NOMO-1 treated with DMSO at 0.1 percent for 48 hours (cell line): ENCODE measurements around the gene GNL1.

Experiments used
- DNase-seq: peaks from one replicate; lab custom pipeline; 2025; ENCODE audit not compliant: unreplicated experiment; lab: John Stamatoyannopoulos, UW

Gene GNL1

GRCh38 chr6:30570740-30571074, 14.4 kb upstream of the GNL1 start:
- peak; percentile 48 for DNase-seq

- DNase-seq = no peak
Observed at GRCh38 chr6:30570263-30570662, 14.0 kb upstream of the GNL1 start.

- DNase-seq = no peak
Observed at GRCh38 chr6:30568245-30568644, 12.0 kb upstream of the GNL1 start.

- no peak for DNase-seq
Observed at GRCh38 chr6:30565772-30566171, 9.5 kb upstream of the GNL1 start.

- no peak for DNase-seq
Observed at GRCh38 chr6:30564114-30564513, 7.8 kb upstream of the GNL1 start.

GRCh38 chr6:30562470-30563425, 6.5 kb upstream of the GNL1 start:
- no peak for DNase-seq

GRCh38 chr6:30560930-30561329, 4.6 kb upstream of the GNL1 start:
- DNase-seq = no peak

- DNase-seq = peak; percentile 55
Observed at GRCh38 chr6:30557683-30557981, 1.3 kb upstream of the GNL1 start.

GRCh38 chr6:30556906-30557682, 805 bp upstream of the GNL1 start, which contains the start of gene PRR3:
PRR3 (plus strand) TSS chr6:30557295; CDS start chr6:30557345, 50 bp downstream.
- peak; percentile 91 for DNase-seq

- no peak for DNase-seq
Observed at GRCh38 chr6:30555816-30556065, 548 bp downstream of the GNL1 start.

GRCh38 chr6:30554962-30555815, 1.1 kb downstream of the GNL1 start:
- DNase-seq = no peak

GRCh38 chr6:30554404-30554803, 1.9 kb downstream of the GNL1 start:
- DNase-seq = no peak

- no peak for DNase-seq
Observed at GRCh38 chr6:30548375-30548774, 7.9 kb downstream of the GNL1 start.

GRCh38 chr6:30547454-30547853, 8.8 kb downstream of the GNL1 start:
- peak; percentile 39 for DNase-seq

- peak; percentile 57 for DNase-seq
Observed at GRCh38 chr6:30544666-30545272, 11.5 kb downstream of the GNL1 start.

GRCh38 chr6:30543821-30544220, 12.5 kb downstream of the GNL1 start:
- no peak for DNase-seq

- DNase-seq = no peak
Observed at GRCh38 chr6:30542915-30543314, 13.4 kb downstream of the GNL1 start.

GRCh38 chr6:30542404-30542725, 13.9 kb downstream of the GNL1 start:
- DNase-seq = no peak

- peak; percentile 76 for DNase-seq
Observed at GRCh38 chr6:30541515-30542403, 14.5 kb downstream of the GNL1 start.

- no peak for DNase-seq
Observed at GRCh38 chr6:30537931-30538330, 18.4 kb downstream of the GNL1 start.
